GM13977 (cell line): ENCODE data around the gene IL34.
"Not testable (repeated sequence)": the region's sequence is repeated elsewhere in the genome, so short reads cannot be mapped to it uniquely, and the experiment has no call there.

Source experiments
- DNase-seq: peaks from one replicate; pipeline ENCODE4 v3.0.0; 2012; ENCODE audit warnings: low spot score
- in situ Hi-C: fragments of 300-500 bp; cut with MboI; formaldehyde crosslinking; loops from one replicate; pipeline ENCODE4 v1.12.0; 2022; ENCODE audit warnings: low sequenced_read_pairs, low pct_unique_long_range_greater_than_20kb, mixed read lengths, inconsistent platforms; ENCODE audit not compliant: unreplicated experiment
- TF ChIP-seq, protein P1 (sequence below): IDR thresholded peaks from 2 replicates; pipeline ENCODE4 v1.5.1; 2012; ENCODE audit warnings: mild to moderate bottlenecking, control low read depth; ENCODE audit not compliant: insufficient read depth; ENCODE audit errors: extremely low read depth, missing control alignments

IL34 gene

DNA sequence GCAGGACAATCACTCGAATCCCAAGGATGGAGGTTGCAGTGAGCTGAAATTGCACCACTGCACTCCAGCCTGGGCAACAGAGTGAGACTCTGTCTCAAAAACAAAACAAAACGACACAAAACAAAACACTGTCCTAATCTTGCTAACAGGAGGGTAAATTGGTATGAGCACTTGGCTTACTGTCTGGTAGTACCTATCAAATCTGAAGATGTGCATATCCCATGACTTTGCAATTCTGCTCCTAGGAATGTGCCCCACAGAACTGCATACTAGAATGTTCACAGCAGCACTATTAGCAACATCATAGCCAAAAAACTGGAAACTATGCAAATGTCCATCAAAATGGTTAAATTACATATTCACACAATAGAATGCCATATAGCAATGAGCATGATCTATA is 23.8 kb downstream of the IL34 start:
- DNase-seq, result no peak
- TF ChIP-seq, protein P1, sequence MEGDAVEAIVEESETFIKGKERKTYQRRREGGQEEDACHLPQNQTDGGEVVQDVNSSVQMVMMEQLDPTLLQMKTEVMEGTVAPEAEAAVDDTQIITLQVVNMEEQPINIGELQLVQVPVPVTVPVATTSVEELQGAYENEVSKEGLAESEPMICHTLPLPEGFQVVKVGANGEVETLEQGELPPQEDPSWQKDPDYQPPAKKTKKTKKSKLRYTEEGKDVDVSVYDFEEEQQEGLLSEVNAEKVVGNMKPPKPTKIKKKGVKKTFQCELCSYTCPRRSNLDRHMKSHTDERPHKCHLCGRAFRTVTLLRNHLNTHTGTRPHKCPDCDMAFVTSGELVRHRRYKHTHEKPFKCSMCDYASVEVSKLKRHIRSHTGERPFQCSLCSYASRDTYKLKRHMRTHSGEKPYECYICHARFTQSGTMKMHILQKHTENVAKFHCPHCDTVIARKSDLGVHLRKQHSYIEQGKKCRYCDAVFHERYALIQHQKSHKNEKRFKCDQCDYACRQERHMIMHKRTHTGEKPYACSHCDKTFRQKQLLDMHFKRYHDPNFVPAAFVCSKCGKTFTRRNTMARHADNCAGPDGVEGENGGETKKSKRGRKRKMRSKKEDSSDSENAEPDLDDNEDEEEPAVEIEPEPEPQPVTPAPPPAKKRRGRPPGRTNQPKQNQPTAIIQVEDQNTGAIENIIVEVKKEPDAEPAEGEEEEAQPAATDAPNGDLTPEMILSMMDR, result no peak
- in situ Hi-C loops, result no loop called here

DNA sequence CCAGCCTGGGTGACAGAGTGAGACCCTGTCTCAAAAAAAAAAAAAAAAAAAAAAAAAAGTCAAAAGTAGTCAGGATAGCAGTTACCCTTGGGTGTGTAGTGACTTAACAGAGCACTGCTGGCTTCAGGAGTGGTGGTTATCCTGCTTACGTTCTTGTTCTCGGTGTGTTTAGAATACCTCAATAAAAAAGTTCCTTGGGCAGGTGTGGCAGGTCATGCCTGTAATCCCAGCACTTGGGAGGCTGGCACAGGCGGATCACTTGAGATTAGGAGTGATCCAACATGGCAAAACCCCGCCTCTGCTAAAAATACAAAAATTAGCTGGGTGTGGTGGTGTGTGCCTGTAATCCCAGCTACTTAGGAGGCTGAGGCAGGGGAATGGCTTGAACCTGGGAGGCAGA is 24.6 kb downstream of the IL34 start:
- DNase-seq, in situ Hi-C loops: not testable (repeated sequence)

DNA sequence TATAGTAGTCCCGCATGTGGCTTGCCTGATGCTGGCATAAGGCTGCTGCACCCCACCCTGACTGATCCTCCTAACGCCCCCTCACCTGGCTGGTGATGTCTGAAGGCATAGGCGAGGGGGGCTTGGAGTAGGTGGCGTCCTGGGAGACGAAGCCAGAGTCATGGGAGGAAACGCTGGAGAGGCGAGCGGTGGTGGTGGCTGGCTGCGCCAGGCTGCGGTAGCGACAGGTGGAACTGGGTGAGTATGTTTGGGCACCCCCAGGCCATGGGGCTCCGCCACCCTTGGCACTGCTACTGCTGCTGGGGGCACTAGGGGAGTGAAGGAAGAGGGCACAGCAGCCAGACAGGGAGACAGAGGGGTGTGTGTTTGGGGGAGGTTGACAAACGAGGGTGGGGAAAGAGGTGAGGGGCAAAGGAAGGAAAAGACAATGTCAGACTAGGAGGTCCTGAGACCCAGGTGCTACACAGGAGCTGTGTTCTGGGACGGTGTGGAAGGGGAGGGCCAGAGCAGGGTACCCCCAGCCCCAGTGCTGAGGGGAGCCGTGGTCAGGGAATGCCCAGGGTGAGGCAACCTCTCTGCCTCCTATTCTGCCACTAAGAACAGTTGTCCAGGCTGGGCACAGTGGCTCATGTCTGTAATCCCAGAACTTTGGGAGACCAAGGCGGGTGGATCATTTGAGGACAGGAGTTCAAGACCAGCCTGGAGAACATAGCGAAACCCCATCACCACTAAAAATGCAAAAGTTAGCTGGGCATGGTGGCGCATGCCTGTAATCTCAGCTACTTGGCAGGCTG is 28.1 kb downstream of the IL34 start:
- TF ChIP-seq, protein P1, result no peak
- DNase-seq, result no peak
- in situ Hi-C loops, result no loop called here

DNA sequence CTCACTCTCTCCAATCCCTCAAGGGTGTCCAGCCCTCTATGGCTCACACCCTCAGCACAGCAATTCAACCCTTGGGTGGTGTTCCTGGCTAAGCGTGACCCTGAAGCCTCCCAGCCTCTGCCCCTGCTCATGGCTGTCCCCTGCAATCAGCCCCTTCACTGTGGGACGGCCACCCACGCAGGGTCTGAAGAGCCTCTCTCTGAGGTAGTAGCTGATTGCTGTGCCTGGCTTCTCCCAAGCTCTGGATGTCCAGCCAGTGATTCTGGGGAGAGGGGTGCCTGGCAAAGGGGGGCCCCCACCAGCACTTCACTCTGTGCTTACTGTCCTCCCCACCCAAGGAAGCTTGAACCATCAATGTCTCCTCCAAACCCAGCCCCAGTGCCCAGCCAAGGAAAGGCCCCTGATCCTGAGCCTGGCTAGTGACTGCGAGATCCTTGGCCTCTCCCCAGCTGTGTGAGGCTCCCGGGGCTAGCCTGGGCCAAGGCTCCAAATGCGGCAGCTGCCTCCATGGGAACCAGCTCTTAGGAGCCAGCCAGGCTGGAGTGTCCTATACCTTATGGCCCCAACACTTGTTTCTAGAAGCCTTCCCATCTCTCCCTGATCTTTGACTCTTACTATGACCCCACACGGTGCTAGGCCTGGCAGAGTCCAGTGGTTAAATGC is 29.6 kb downstream of the IL34 start:
- no peak for DNase-seq
- TF ChIP-seq, protein P1, result no peak
- in situ Hi-C loops, result no loop called here

DNA sequence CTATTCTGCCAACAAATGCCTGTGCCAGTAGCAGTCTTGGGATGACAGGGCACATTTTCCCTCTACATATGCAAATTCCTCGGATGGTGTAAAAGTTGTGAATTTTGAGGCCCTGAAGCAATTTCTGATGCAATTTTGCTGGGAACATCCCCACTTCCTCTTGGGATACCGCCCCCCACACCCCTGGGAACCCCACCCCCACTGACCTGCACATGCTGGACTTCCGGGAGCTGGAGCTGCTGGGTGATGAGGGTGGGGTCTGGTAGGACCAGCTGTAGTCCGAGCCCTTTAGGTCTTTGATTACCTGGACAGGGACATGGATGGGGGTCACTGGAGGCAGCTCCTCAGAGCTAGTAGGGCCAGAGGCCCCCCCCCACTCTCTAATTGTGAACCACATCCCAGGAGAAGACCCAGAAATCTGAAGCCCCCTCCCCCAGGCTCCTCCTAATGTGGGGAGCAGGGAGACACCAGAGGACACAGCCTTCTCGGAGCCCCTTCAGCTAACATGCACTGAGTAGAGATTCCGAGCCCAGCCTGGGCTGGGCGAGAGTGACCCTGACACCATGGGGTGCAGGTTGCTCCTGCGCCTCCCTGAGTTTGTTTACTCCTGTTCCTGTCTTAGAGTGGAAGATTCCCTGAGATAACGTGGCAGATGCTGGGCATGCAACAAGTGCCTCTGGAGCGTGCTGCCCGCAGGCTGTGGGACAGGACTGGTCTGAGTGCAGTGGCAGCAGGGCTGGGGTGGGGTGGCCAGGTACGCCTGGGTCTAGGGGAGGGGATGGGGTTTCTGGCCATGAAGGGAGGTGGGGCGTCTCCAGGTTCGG is 30.5 kb downstream of the IL34 start:
- DNase-seq, result no peak
- TF ChIP-seq, protein P1, result no peak
- in situ Hi-C loops, result no loop called here

DNA sequence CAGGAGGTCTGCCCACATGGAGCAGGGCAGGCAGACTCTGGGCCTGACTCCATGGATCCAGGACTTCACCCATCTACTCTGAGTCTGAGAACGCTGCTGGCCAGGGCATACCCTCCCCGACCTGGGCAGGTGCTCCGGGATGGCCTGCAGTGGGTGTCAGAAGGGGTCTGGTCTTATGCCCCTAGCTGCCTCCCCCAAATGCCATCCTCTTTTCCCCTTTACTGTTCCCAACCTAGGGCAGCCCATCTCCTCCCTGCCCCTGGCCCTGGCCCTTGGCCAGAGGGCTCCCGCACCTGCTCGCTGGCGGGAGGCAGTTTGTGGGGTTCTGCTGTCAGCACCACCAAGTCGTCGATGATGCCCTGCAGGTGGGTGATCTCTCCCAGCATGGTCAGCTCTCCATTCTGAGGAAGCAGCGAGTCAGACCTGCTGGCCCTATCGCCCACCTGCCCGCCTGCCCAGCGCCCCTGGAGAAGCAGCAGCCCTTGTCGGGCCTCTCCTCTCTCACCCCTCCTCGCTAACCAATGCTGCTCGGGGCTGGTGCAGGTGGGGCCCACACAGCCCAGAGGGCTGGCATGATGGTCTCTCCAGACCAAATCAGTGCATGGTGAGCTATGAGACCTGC is 31.3 kb downstream of the IL34 start:
- no peak for DNase-seq
- in situ Hi-C loops, result no loop called here
- TF ChIP-seq, protein P1, result no peak
